Neutrophil (primary cell): ENCODE results near the gene MAU2.
"Not testable (repeated sequence)": the region's sequence is repeated elsewhere in the genome, so short reads cannot be mapped to it uniquely, and the experiment has no call there.

Experiments
- H3K27ac ChIP-seq: fragments of 200-600 bp; sonication (generic); 2 replicates; pipeline ENCODE4 v1.5.1; 2016; ENCODE audit warnings: mild to moderate bottlenecking, moderate library complexity
- H3K27me3 ChIP-seq: fragments of 200-600 bp; sonication (generic); 2 replicates; pipeline ENCODE4 v1.6.0; 2016; ENCODE audit warnings: mild to moderate bottlenecking
- H3K36me3 ChIP-seq: fragments of 200-600 bp; sonication (generic); 2 replicates; pipeline ENCODE4 v1.5.1; 2017
- H3K4me1 ChIP-seq, 2 experiments: fragments of 200-600 bp in 1 of 2; sonication (generic) in 1 of 2; 1 replicate in 1 of 2; 2 replicates in 1 of 2; pipeline versions ENCODE4 v1.5.1 to v1.6.1; 2013 to 2016; ENCODE audit warnings: low read depth in 1 of 2, low read length in 1 of 2, mild to moderate bottlenecking in 1 of 2, moderate library complexity in 1 of 2; ENCODE audit not compliant: control insufficient read depth in 1 of 2, insufficient read depth in 1 of 2
- H3K4me3 ChIP-seq, 2 experiments: fragments of 200-600 bp in 1 of 2; sonication (generic) in 1 of 2; 1 replicate in 1 of 2; 2 replicates in 1 of 2; pipeline ENCODE4 v1.5.1; 2013 to 2016; ENCODE audit warnings: low read depth in 1 of 2, low read length in 1 of 2, mild to moderate bottlenecking in 1 of 2, moderate library complexity in 1 of 2
- H3K9me3 ChIP-seq: fragments of 200-600 bp; sonication (generic); 2 replicates; pipeline ENCODE4 v1.5.1; 2016
- TF ChIP-seq, protein P1 (sequence below): fragments of 200-600 bp; sonication (generic); IDR thresholded peaks from 2 replicates; pipeline ENCODE4 v1.5.1; 2016; ENCODE audit warnings: antibody characterized with exemption

The MAU2 gene

DNA sequence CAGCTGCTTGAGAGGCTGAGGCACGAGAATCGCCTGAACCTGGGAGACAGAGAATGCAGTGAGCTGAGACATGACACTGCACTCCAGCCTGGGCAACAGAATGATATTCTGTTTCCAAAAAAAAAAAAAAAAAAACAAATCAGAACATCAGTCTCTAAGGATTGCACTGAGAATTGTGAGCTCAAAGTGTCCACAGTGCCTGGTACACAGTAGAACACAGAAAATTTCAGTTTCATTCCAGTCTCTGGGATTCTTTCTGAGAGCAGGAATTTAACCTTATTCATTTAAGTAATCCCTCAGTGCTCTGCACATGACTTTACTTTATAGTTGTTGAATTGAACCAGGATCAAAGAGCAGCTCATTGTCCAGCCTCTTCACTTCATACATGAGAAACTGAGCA is 58.9 kb downstream of the MAU2 start:
- Histone ChIP-seq H3K27ac (no peak overlapping the region), H3K36me3 (no peaks in the 10 kb centered on the region), H3K9me3 (no peaks in the 10 kb centered on the region), H3K27me3 (no peaks in the 10 kb centered on the region), H3K4me3 (no peak overlapping the region), H3K4me1 (peaks cover 20 to 28% of the 10 kb centered on the region in 2 experiments)
- TF ChIP-seq, protein P1, sequence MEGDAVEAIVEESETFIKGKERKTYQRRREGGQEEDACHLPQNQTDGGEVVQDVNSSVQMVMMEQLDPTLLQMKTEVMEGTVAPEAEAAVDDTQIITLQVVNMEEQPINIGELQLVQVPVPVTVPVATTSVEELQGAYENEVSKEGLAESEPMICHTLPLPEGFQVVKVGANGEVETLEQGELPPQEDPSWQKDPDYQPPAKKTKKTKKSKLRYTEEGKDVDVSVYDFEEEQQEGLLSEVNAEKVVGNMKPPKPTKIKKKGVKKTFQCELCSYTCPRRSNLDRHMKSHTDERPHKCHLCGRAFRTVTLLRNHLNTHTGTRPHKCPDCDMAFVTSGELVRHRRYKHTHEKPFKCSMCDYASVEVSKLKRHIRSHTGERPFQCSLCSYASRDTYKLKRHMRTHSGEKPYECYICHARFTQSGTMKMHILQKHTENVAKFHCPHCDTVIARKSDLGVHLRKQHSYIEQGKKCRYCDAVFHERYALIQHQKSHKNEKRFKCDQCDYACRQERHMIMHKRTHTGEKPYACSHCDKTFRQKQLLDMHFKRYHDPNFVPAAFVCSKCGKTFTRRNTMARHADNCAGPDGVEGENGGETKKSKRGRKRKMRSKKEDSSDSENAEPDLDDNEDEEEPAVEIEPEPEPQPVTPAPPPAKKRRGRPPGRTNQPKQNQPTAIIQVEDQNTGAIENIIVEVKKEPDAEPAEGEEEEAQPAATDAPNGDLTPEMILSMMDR = no peak

DNA sequence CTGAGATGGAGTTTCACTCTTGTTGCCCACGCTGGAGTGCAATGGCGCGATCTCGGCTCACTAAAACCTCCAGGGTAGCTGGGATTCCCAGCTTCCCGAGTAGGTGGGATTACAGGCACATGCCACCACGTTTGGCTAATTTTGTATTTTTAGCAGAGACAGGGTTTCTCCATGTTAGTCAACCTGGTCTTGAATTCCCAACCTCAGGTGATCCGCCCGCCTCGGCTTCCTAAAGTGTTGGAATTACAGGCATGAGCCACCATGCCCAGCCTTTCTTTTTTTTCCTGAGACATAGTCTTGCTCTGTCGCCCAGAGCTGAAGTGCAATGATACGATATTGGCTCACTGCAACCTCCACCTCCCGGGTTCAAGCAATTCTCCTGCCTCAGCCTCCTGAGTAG is 59.7 kb downstream of the MAU2 start:
- peaks cover 21 to 25% of the 10 kb centered on the region in 2 experiments for H3K4me1 ChIP-seq
- not testable (repeated sequence) for H3K36me3 ChIP-seq, H3K27me3 ChIP-seq, H3K4me3 ChIP-seq, H3K27ac ChIP-seq, H3K9me3 ChIP-seq

DNA sequence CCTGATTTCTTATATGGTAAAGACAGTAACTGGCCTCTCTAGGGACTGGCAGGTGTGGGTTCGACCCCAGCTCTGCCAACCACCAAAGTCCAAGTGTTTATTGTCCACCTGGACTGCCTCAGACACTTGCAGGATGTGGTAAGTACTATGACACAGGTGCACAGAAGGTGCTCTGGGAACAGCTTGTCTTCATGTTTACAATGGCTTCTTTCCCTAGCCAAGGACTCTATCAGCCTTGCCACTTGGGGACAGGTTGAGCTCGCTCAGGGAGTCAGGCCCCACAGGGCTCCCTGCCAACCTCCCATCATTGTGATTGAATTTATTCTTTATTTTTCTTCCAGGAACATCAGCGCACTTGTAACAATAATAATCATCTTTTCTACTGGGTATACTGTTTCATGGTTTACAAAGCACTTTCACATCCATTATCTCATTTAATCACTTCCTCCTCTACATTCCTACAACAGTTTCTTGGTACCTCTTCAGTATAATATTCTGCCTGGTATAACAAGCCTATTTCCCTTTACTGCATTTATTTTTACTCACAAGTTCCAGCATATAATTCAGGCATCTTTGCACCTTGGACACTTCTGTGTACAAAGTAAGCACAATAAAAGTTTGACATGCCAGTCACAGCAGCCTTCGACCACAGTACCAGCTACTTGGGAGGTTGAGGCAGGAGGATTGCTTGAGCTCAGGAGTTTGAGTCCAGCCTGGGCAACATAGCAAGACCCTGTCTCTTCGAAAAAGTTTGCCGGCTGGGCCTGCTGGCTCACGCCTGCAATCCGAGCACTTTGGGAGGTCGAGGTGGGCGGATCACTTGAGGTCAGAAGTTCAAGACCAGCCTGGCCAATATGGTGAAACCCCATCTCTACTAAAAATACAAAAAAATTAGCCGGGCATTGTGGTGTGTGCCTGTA is 60.6 kb downstream of the MAU2 start:
- no peaks in the 10 kb centered on the region for H3K9me3 ChIP-seq
- no peak overlapping the region for H3K4me3 ChIP-seq
- no peaks in the 10 kb centered on the region for H3K27me3 ChIP-seq
- TF ChIP-seq, protein P1 = no peak
- no peak overlapping the region for H3K27ac ChIP-seq
- no peaks in the 10 kb centered on the region for H3K36me3 ChIP-seq
- peaks cover 16 to 18% of the 10 kb centered on the region in 2 experiments for H3K4me1 ChIP-seq

DNA sequence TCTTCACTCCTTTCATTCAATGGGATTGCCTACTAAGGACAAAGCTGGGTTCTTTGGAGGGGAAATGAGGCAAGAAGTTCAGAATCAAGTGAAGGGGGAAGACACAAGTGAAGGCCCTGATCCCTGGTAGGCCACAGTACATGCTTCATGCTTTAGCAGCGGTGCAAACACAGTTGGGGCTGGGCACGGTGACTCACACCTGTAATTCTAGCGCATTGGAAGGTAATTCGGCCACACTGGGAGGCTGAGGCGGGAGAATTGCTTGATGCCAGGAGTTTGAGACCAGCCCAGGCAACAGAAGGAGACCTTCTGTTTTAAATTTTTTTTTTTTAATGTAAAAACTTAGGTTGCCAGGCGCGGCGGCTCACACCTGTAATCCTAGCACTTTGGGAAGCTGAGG is 61.5 kb downstream of the MAU2 start:
- Histone ChIP-seq H3K36me3 (no peaks in the 10 kb centered on the region), H3K27ac (no peak overlapping the region), H3K4me3 (no peak overlapping the region), H3K27me3 (no peaks in the 10 kb centered on the region), H3K9me3 (no peaks in the 10 kb centered on the region), H3K4me1 (peaks cover 22 to 23% of the 10 kb centered on the region in 2 experiments)
- TF ChIP-seq, protein P1 = no peak

DNA sequence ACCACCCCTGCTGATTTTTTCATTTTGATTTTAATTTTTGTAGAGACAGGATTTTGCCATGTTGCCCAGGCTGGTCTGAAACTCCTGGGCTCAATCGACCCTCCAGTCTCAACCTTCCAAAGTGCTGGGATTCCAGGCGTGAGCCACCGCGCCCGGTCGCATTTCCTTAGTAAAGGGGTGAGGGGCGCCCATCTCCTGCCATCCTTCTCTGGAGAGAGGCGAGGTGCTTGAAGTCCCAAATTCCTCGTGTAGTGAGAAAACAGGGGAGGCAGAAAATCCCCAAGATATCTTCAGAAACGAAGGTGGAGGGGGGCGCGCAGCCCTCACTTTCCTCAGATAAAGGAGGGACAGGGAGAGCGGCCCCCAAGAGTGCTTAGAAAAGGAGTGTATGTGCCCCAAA is 63.9 kb downstream of the MAU2 start:
- H3K4me1 ChIP-seq = peaks cover 38 to 40% of the 10 kb centered on the region in 2 experiments
- peak overlapping the region; percentile 97 for H3K4me3 ChIP-seq
- H3K36me3 ChIP-seq = no peaks in the 10 kb centered on the region
- no peaks in the 10 kb centered on the region for H3K27me3 ChIP-seq
- no peak overlapping the region for H3K27ac ChIP-seq
- H3K9me3 ChIP-seq = no peaks in the 10 kb centered on the region
- TF ChIP-seq, protein P1 = no peak

DNA sequence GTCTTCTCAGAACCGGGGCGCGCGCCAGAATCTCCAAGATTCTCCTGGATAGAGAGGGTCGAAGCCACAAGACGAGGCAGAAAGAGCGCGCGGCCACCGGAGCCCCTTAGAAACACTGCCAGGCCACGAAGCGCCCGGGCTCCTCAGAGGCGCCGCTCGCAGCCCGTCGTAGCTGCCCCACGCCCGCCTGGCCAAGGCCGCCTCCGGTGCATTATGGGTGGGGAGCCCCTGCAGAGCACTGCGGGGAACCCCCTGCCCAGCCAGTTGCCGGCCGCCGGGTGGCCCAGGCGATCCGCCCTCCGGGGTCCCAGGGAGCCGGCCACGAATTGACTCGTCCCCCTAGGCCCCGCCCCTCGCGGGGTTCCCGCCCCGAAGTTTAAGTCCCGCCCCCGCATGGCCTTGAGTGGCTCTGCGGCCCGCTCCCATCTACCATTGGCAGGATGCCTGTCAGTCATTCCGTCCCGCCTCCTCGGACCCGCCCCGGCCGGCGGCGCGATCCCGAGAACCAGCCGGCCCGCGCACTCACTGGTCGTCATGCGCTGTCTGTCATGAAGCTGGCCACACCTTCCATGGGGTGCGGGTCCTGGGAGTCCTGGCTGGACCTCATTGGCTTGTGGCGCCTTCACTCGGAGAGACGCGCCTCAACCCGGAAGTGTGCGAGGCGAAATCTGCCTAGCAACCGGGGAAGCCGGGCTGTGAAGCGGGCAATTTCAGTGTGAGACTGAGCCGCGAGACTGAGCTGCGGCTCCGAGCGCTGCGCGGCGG is 64.7 kb downstream of the MAU2 start:
- Histone ChIP-seq H3K4me3 (peak overlapping the region; percentile 97), H3K4me1 (peaks cover 46 to 48% of the 10 kb centered on the region in 2 experiments), H3K36me3 (no peaks in the 10 kb centered on the region)

More for the DNA sequence above, 64.7 kb downstream of the MAU2 start:
- no peaks in the 10 kb centered on the region for H3K9me3 ChIP-seq
- H3K27me3 ChIP-seq = no peaks in the 10 kb centered on the region
- peak overlapping the region; percentile 93 for H3K27ac ChIP-seq
- TF ChIP-seq, protein P1 = peak; percentile 59
